Upper lobe of left lung (tissue), 6 donors: ENCODE data around the gene FCRLB. TPM values are rescaled to one million over a fixed set of nuclear protein-coding genes. Genes with fewer than 3 reads are reported as not detected.

Experiments
- ATAC-seq, 2 donors: fragments of 200-7000 bp; cut with Tn5 transposase; one replicate each; pipeline ENCODE4 v1.9.1; 2022; ENCODE audit warnings: mild to moderate bottlenecking in 2 of 2, moderate library complexity in 2 of 2; ENCODE audit not compliant: low FRiP score in 2 of 2
- DNase-seq, 2 donors: peaks; one replicate each; pipeline ENCODE4 v3.0.0-alpha.2; 2019 to 2020
- H3K27ac ChIP-seq, 4 donors: fragments of 200-600 bp; sonication (generic); one replicate each; pipeline ENCODE4 v1.5.1; 2016 to 2019
- H3K27me3 ChIP-seq, 4 donors: fragments of 200-600 bp; sonication (generic); one replicate each; pipeline ENCODE4 v1.5.1; 2017 to 2019
- H3K36me3 ChIP-seq, 4 donors: fragments of 200-600 bp; sonication (generic); one replicate each; pipeline ENCODE4 v1.5.1; 2016 to 2019
- H3K4me1 ChIP-seq, 4 donors: fragments of 200-600 bp; sonication (generic); one replicate each; pipeline ENCODE4 v1.5.1; 2018 to 2019
- H3K4me3 ChIP-seq, 4 donors: fragments of 200-600 bp; sonication (generic); one replicate each; pipeline ENCODE4 v1.5.1; 2017 to 2019; ENCODE audit warnings: mild to moderate bottlenecking in 2 of 4, moderate library complexity in 1 of 4
- H3K9me3 ChIP-seq, 4 donors: fragments of 200-600 bp; sonication (generic); one replicate each; pipeline ENCODE4 v1.5.1; 2018 to 2019
- CTCF ChIP-seq, 6 experiments: fragments of 450-650 bp in 4 of 6; fragments of 200-600 bp in 2 of 6; sonication (generic) in 2 of 6; IDR thresholded peaks; one replicate each; pipeline ENCODE4 v1.5.1; 2016 to 2019; ENCODE audit warnings: antibody characterized with exemption in 6 of 6
- EP300 ChIP-seq, 4 donors: sonication (generic); formaldehyde crosslinking; IDR thresholded peaks; one replicate each; pipeline ENCODE4 v1.5.1; 2017; ENCODE audit warnings: antibody characterized with exemption in 4 of 4, control low read depth in 2 of 4
- POLR2A ChIP-seq, 4 donors: fragments of 450-650 bp; IDR thresholded peaks; one replicate each; pipeline ENCODE4 v1.5.1; 2016 to 2017; ENCODE audit warnings: antibody characterized with exemption in 4 of 4, mild to moderate bottlenecking in 2 of 4
- POLR2AphosphoS5 ChIP-seq, 2 donors: sonication (generic); formaldehyde crosslinking; IDR thresholded peaks; one replicate each; pipeline ENCODE4 v1.5.1; 2017; ENCODE audit warnings: antibody characterized with exemption in 2 of 2
- WGBS, 2 donors: methylation state at CpG; one replicate each; pipeline ENCODE4 v1.1.5; 2017 to 2018; 5-methylcytosine and 5-hydroxymethylcytosine counted together
- total RNA-seq, 6 donors: library from RNA; depleted of rRNA in 4 of 6; stranded (reverse); fragments of >200 nt in 4 of 6; gene quantifications; one replicate each; pipeline versions ENCODE4 v1.1.0 to v1.2.1, GENCODE V29; 2016 to 2021
- donor health status: DM: no; HTN: no; CAD: no; lungs with moderate emphysema.
- donor health status: DM: no; HTN: yes; CAD: no; lungs with severe emphysema.

Gene FCRLB
- total RNA-seq, 6 donors from 2014 or later: 1.4 to 2.1 (median 1.7) TPM; not detected in 3

- peak overlapping the region; percentile 32 to 79 (median 58) for H3K27ac ChIP-seq
These were observed 18.7 kb downstream of the FCRLB start for GRCh38 chr1:161739865-161740566.

DNA sequence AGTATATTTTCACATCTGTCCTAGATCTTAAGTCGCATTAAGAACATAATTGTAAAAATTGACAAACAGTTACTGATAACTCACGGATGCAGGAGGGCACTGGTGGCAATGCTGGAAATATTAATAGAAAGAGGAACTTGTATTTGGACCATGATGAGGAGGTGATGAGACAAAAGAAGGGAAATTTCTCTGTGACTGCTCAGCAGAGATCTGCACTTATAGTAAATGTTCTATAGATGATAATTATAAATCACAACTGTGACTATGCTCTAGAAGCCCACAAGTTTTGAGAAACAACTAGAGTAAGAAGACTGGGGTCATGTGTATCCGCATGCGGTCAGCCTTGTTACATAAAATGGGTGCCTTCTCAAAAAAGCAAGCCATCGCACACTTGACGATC, 19.6 kb downstream of the FCRLB start:
- TF ChIP-seq EP300 (IDR thresholded peaks at IDR 0.05) (no peak), CTCF (IDR thresholded peaks at IDR 0.05) (no peak), POLR2AphosphoS5 (IDR thresholded peaks at IDR 0.05) (no peak), POLR2A (IDR thresholded peaks at IDR 0.05) (no peak)
- ATAC-seq: no peak
- H3K36me3 ChIP-seq: no peaks in the 10 kb centered on the region
- WGBS, 2 donors: 69 to 75% methylated on average over 6 of the region's 6 CpGs
- peak overlapping the region in 2 of 4 donors; percentile 69 to 79 for H3K27ac ChIP-seq
- H3K4me3 ChIP-seq: no peak overlapping the region
- H3K4me1 ChIP-seq: peaks cover 22 to 33% (median 26%) of the 10 kb centered on the region in 4 donors
- H3K9me3 ChIP-seq: no peaks in the 10 kb centered on the region
- no peaks in the 10 kb centered on the region for H3K27me3 ChIP-seq
- DNase-seq: no peak

More at GRCh38 chr1:161739865-161740566, 18.7 kb downstream of the FCRLB start:
- Histone ChIP-seq H3K4me1 (peaks cover 22 to 33% (median 26%) of the 10 kb centered on the region in 4 donors), H3K4me3 (no peak overlapping the region), H3K36me3 (no peaks in the 10 kb centered on the region), H3K27me3 (no peaks in the 10 kb centered on the region), H3K9me3 (no peaks in the 10 kb centered on the region)
- TF ChIP-seq POLR2AphosphoS5 (IDR thresholded peaks at IDR 0.05): peak in 1 of 2 donors; percentile 51
- TF ChIP-seq EP300 (IDR thresholded peaks at IDR 0.05): peak in 1 of 4 donors; percentile 32
- TF ChIP-seq CTCF (IDR thresholded peaks at IDR 0.05): no peak
- TF ChIP-seq POLR2A (IDR thresholded peaks at IDR 0.05): peak in 1 of 4 donors; percentile 41
- WGBS, 2 donors: 27 to 41% methylated on average over 8 of the region's 8 CpGs
- ATAC-seq (peak; percentile 63 to 69), DNase-seq (peak in 1 of 2 donors; percentile 60)

GRCh38 chr1:161743231-161743630, 21.9 kb downstream of the FCRLB start:
- Histone ChIP-seq H3K4me1 (peaks cover 22 to 33% (median 26%) of the 10 kb centered on the region in 4 donors), H3K27ac (no peak overlapping the region), H3K9me3 (no peaks in the 10 kb centered on the region), H3K4me3 (no peak overlapping the region), H3K27me3 (no peaks in the 10 kb centered on the region), H3K36me3 (no peaks in the 10 kb centered on the region)
- ATAC-seq (no peak), DNase-seq (no peak)
- TF ChIP-seq CTCF (IDR thresholded peaks at IDR 0.05): no peak
- no peak for TF ChIP-seq POLR2AphosphoS5 (IDR thresholded peaks at IDR 0.05)
- TF ChIP-seq POLR2A (IDR thresholded peaks at IDR 0.05): no peak
- TF ChIP-seq EP300 (IDR thresholded peaks at IDR 0.05): no peak
- WGBS, 2 donors: 76 to 81% methylated on average over 8 to 9 of the region's 9 CpGs

- no peak overlapping the region for H3K4me3 ChIP-seq
- H3K36me3 ChIP-seq: peaks cover 0 to 19% (median 5%) of the 10 kb centered on the region in 4 donors
- DNase-seq (no peak), ATAC-seq (no peak)
- peaks cover 8 to 21% (median 18%) of the 10 kb centered on the region in 4 donors for H3K4me1 ChIP-seq
- H3K27ac ChIP-seq: no peak overlapping the region
- no peaks in the 10 kb centered on the region for H3K9me3 ChIP-seq
- TF ChIP-seq CTCF (IDR thresholded peaks at IDR 0.05) (no peak), POLR2A (IDR thresholded peaks at IDR 0.05) (no peak), EP300 (IDR thresholded peaks at IDR 0.05) (no peak), POLR2AphosphoS5 (IDR thresholded peaks at IDR 0.05) (no peak)
- no peaks in the 10 kb centered on the region for H3K27me3 ChIP-seq
- WGBS, 2 donors: 61 to 62% methylated on average over 6 of the region's 6 CpGs
These were observed 26.5 kb downstream of the FCRLB start for GRCh38 chr1:161747801-161748200.
